OCI-LY3 (cell line): Measurements from ENCODE around the gene SEC61A2.

Experiments used
- H2AFZ ChIP-seq: fragments of 200-600, 300-600 bp; shearing (Covaris generic); 2 replicates; pipeline ENCODE4 v1.6.0; 2014; ENCODE audit warnings: antibody characterized with exemption, low read depth, low read length
- H3K27ac ChIP-seq: fragments of 200-600, 300-600 bp; sonication (generic); 2 replicates; pipeline ENCODE4 v1.5.1; 2014; ENCODE audit warnings: mild to moderate bottlenecking, low read length, moderate library complexity, mixed read lengths
- H3K27me3 ChIP-seq: fragments of 200-600, 300-600 bp; sonication (generic); 2 replicates; pipeline ENCODE4 v1.6.1; 2014; ENCODE audit warnings: low read depth, low read length, mixed read lengths
- H3K36me3 ChIP-seq: fragments of 200-600, 300-600 bp; sonication (generic); replicated peaks from 2 replicates; pipeline ENCODE3; 2014; ENCODE audit warnings: low read depth, low read length, mixed read lengths
- H3K4me1 ChIP-seq: fragments of 300-600, 200-600 bp; sonication (generic); 2 replicates; pipeline ENCODE4 v1.6.1; 2014; ENCODE audit warnings: low read length, mixed read lengths
- H3K4me2 ChIP-seq: fragments of 200-600, 300-600 bp; sonication (generic); 2 replicates; pipeline ENCODE4 v1.6.1; 2014; ENCODE audit warnings: low read length, mixed read lengths
- H3K4me3 ChIP-seq: fragments of 300-600, 200-600 bp; sonication (generic); 2 replicates; pipeline ENCODE4 v1.5.1; 2014; ENCODE audit warnings: antibody characterized with exemption, mild to moderate bottlenecking, low read length, moderate library complexity
- H3K79me2 ChIP-seq: fragments of 300-600, 200-600 bp; shearing (Covaris generic); 2 replicates; pipeline ENCODE4 v1.6.1; 2014; ENCODE audit warnings: mild to moderate bottlenecking, low read length, mixed read lengths
- H3K9ac ChIP-seq: fragments of 300-600, 200-600 bp; shearing (Covaris generic); 2 replicates; pipeline ENCODE4 v1.6.0; 2014; ENCODE audit warnings: mild to moderate bottlenecking, low read length, moderate library complexity
- H3K9me3 ChIP-seq: fragments of 200-600, 300-600 bp; shearing (Covaris generic); 2 replicates; pipeline ENCODE4 v1.6.1; 2014; ENCODE audit warnings: low read length, mixed read lengths; ENCODE audit not compliant: insufficient read depth
- H4K20me1 ChIP-seq: fragments of 200-600, 300-600 bp; sonication (generic); 2 replicates; pipeline ENCODE4 v1.6.1; 2016; ENCODE audit warnings: low read length, mixed read lengths; ENCODE audit not compliant: insufficient read depth
- CTCF ChIP-seq: fragments of 200-600, 300-600 bp; sonication (generic); IDR thresholded peaks from 2 replicates; pipeline ENCODE4 v1.5.1; 2014; ENCODE audit warnings: antibody characterized with exemption, low read length, low read depth
- EZH2phosphoT487 ChIP-seq: fragments of 200-600 bp; shearing (Covaris generic); IDR thresholded peaks from 2 replicates; pipeline ENCODE4 v1.6.1; 2018; ENCODE audit warnings: antibody characterized with exemption, mixed run types, low read depth

Gene SEC61A2

DNA sequence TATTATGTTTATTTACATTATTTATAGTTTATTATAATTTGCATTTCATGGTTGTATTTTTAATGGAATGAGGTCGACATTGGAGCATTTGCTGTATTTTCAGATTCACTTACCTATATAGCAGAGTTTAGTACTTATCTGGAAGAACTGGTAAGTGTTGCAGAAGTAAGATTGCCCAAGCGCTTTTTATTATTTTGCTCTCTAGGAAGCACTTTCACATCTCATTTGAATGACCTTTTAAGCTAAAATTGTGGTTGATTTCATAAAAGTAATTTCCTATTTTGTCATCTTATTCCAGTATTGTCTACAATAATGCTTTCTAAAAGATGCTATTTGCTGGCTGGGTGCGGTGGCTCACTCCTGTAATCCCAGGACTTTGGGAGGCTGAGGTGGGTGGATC, 28.6 kb downstream of the SEC61A2 start:
- H3K9ac ChIP-seq, result no peak overlapping the region
- H3K79me2 ChIP-seq, result no peaks in the 10 kb centered on the region
- no peaks in the 10 kb centered on the region for H4K20me1 ChIP-seq
- no peaks in the 10 kb centered on the region for H3K4me1 ChIP-seq
- H3K4me2 ChIP-seq, result no peak overlapping the region
- no peak overlapping the region for H2AFZ ChIP-seq
- no peak overlapping the region for H3K4me3 ChIP-seq
- TF ChIP-seq EZH2phosphoT487 (no peak), CTCF (no peak)
- no peak overlapping the region for H3K27ac ChIP-seq
- no peaks in the 10 kb centered on the region for H3K27me3 ChIP-seq
- H3K36me3 ChIP-seq, result peaks cover 12% of the 10 kb centered on the region
- no peaks in the 10 kb centered on the region for H3K9me3 ChIP-seq

DNA sequence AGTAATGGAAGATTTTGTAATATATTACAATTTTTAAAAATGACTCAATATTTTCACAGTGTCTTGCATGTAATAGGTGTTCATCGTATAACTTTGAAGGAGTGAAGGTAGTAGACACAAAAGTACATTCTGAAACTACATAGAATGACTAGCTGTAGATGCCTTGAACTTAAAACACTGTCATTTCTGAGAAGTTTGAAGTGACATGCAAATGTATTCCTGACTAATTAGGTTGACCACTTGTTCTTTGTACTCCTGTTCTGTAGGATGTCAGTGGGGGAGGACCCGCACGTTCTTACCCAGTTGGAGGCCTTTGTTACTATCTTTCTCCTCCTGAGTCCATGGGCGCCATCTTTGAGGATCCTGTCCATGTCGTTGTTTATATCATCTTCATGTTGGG, 31.2 kb downstream of the SEC61A2 start:
- Histone ChIP-seq H4K20me1 (no peaks in the 10 kb centered on the region), H3K9me3 (no peaks in the 10 kb centered on the region), H3K36me3 (peaks cover 24% of the 10 kb centered on the region), H3K4me1 (no peaks in the 10 kb centered on the region), H3K79me2 (no peaks in the 10 kb centered on the region), H3K27me3 (no peaks in the 10 kb centered on the region), H3K9ac (no peak overlapping the region), H3K4me3 (no peak overlapping the region), H3K4me2 (no peak overlapping the region), H3K27ac (no peak overlapping the region), H2AFZ (no peak overlapping the region)
- TF ChIP-seq CTCF (no peak), EZH2phosphoT487 (no peak)

DNA sequence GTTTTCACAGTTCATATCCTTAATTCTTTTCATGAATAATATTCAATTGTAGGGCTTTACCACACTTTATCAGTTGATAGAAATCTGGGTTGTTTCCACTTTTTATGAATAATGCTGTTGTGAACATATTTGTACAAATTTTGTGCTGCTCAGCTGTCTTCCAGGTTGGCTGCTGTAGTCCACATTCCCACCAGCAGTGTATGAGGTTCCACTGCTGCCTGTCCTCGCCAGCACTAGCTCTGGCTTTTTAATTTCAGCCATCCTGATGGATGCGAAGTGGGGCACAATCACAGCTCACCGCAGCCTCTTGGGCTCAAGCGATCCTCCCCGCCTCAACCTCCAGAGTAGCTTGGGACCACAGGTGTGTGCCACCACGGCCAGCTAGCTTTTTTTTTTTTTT, 33.5 kb downstream of the SEC61A2 start:
- no peaks in the 10 kb centered on the region for H3K9me3 ChIP-seq
- no peaks in the 10 kb centered on the region for H3K27me3 ChIP-seq
- no peak overlapping the region for H3K9ac ChIP-seq
- H3K27ac ChIP-seq, result no peak overlapping the region
- no peaks in the 10 kb centered on the region for H4K20me1 ChIP-seq
- H2AFZ ChIP-seq, result no peak overlapping the region
- H3K4me1 ChIP-seq, result no peaks in the 10 kb centered on the region
- no peak overlapping the region for H3K4me2 ChIP-seq
- H3K36me3 ChIP-seq, result peaks cover 25% of the 10 kb centered on the region
- no peaks in the 10 kb centered on the region for H3K79me2 ChIP-seq
- TF ChIP-seq CTCF (no peak), EZH2phosphoT487 (no peak)
- H3K4me3 ChIP-seq, result no peak overlapping the region

- Histone ChIP-seq H3K4me3 (no peak overlapping the region), H4K20me1 (no peaks in the 10 kb centered on the region), H3K4me2 (no peak overlapping the region), H3K4me1 (no peaks in the 10 kb centered on the region), H3K79me2 (no peaks in the 10 kb centered on the region), H3K9ac (no peak overlapping the region), H3K27ac (no peak overlapping the region), H3K9me3 (no peaks in the 10 kb centered on the region), H2AFZ (no peak overlapping the region), H3K27me3 (no peaks in the 10 kb centered on the region), H3K36me3 (peaks cover 25% of the 10 kb centered on the region)
- no peak for TF ChIP-seq CTCF
- no peak for TF ChIP-seq EZH2phosphoT487
Observed at GRCh38 chr10:12164085-12164484, 34.6 kb downstream of the SEC61A2 start.
